HFF-Myc (cell line): ENCODE data around the gene HLA-G.

Source experiments
- DNase-seq: peaks from one replicate; pipeline ENCODE4 v3.0.0-alpha.2; 2011; ENCODE audit warnings: low read depth; ENCODE audit errors: extremely low read depth
- H3K4me3 ChIP-seq: replicated peaks from 2 replicates; pipeline ENCODE4 v1.5.1; 2011; ENCODE audit warnings: low read depth, mild to moderate bottlenecking, control low read depth, low read length
- TF ChIP-seq, protein P1 (sequence below): IDR thresholded peaks from 2 replicates; pipeline ENCODE4 v1.5.1; 2012; ENCODE audit warnings: mild to moderate bottlenecking, low read depth, low read length, control low read depth; ENCODE audit errors: missing control alignments

Gene HLA-G

DNA sequence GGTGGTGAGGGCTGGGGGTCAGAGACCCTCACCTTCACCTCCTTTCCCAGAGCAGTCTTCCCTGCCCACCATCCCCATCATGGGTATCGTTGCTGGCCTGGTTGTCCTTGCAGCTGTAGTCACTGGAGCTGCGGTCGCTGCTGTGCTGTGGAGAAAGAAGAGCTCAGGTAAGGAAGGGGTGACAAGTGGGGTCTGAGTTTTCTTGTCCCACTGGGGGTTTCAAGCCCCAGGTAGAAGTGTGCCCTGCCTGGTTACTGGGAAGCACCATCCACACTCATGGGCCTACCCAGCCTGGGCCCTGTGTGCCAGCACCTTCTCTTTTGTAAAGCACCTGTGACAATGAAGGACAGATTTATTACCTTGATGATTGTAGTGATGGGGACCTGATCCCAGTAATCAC is 2.1 kb downstream of the HLA-G start:
- no peak for DNase-seq
- TF ChIP-seq, protein P1, sequence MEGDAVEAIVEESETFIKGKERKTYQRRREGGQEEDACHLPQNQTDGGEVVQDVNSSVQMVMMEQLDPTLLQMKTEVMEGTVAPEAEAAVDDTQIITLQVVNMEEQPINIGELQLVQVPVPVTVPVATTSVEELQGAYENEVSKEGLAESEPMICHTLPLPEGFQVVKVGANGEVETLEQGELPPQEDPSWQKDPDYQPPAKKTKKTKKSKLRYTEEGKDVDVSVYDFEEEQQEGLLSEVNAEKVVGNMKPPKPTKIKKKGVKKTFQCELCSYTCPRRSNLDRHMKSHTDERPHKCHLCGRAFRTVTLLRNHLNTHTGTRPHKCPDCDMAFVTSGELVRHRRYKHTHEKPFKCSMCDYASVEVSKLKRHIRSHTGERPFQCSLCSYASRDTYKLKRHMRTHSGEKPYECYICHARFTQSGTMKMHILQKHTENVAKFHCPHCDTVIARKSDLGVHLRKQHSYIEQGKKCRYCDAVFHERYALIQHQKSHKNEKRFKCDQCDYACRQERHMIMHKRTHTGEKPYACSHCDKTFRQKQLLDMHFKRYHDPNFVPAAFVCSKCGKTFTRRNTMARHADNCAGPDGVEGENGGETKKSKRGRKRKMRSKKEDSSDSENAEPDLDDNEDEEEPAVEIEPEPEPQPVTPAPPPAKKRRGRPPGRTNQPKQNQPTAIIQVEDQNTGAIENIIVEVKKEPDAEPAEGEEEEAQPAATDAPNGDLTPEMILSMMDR = no peak
- no peak overlapping the region for H3K4me3 ChIP-seq

DNA sequence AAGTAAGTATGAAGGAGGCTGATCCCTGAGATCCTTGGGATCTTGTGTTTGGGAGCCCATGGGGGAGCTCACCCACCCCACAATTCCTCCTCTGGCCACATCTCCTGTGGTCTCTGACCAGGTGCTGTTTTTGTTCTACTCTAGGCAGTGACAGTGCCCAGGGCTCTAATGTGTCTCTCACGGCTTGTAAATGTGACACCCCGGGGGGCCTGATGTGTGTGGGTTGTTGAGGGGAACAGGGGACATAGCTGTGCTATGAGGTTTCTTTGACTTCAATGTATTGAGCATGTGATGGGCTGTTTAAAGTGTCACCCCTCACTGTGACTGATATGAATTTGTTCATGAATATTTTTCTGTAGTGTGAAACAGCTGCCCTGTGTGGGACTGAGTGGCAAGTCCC is 2.8 kb downstream of the HLA-G start:
- TF ChIP-seq, protein P1 = no peak
- no peak for DNase-seq
- no peak overlapping the region for H3K4me3 ChIP-seq

- H3K4me3 ChIP-seq = no peak overlapping the region
- TF ChIP-seq, protein P1 = no peak
- no peak for DNase-seq
Measured at GRCh38 chr6:29831776-29832175, 4.2 kb downstream of the HLA-G start.

DNA sequence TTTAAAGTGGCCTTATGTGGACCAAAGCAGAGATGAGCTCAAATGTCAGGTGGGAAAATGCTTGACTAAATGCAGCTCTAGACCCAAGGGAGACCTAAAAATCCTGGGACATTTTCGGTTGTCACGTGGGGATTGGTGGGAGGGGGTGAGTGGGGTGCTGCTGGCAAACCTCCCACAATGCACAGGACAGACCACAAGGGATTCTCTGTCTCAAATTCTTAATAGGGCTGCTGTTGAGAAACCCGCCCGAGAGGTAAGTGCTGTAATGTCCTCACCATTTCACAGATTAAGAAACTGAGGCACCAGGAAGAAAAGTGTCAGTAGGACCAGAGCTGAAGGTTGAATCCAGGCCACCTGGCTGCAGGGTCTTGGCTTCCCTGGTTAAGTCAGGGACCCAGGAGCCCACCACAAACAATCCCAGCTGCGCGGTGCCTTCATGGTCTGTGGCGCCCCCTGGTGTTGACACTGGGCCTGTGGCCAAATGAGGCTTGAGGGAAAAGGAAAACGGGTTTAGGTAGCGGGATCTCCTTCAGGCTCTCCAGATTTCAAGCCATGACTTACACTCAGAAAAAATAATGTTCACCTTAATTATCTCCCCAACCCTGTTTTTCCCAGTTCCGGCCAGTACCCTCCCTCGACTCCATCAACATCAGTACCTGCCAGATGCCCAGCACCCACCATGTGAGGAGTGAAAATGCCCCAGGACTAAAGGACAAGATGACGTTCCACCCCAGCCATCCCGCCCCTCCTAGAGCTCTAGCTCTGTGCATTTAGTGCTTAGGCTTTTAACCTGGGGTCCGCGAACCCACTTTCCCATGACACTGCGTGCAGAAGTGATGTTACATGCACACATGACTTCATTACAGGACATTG is 7.2 kb downstream of the HLA-G start:
- TF ChIP-seq, protein P1 = peak; percentile 81
- DNase-seq = no peak
- H3K4me3 ChIP-seq = no peak overlapping the region

GRCh38 chr6:29839917-29840316 is 12.3 kb downstream of the HLA-G start:
- H3K4me3 ChIP-seq = no peak overlapping the region
- no peak for DNase-seq
- TF ChIP-seq, protein P1 = no peak

- no peak overlapping the region for H3K4me3 ChIP-seq
- TF ChIP-seq, protein P1 = no peak
- no peak for DNase-seq
Measured at GRCh38 chr6:29841030-29841429, 13.4 kb downstream of the HLA-G start.
